GM19035 (cell line): Measurements from ENCODE around the gene AFF1.

Experiments used
- ATAC-seq: cut with Tn5 transposase; IDR thresholded peaks from one replicate; pipeline ENCODE4 v1.9.1; 2021; ENCODE audit not compliant: unreplicated experiment

AFF1 gene, protein sequence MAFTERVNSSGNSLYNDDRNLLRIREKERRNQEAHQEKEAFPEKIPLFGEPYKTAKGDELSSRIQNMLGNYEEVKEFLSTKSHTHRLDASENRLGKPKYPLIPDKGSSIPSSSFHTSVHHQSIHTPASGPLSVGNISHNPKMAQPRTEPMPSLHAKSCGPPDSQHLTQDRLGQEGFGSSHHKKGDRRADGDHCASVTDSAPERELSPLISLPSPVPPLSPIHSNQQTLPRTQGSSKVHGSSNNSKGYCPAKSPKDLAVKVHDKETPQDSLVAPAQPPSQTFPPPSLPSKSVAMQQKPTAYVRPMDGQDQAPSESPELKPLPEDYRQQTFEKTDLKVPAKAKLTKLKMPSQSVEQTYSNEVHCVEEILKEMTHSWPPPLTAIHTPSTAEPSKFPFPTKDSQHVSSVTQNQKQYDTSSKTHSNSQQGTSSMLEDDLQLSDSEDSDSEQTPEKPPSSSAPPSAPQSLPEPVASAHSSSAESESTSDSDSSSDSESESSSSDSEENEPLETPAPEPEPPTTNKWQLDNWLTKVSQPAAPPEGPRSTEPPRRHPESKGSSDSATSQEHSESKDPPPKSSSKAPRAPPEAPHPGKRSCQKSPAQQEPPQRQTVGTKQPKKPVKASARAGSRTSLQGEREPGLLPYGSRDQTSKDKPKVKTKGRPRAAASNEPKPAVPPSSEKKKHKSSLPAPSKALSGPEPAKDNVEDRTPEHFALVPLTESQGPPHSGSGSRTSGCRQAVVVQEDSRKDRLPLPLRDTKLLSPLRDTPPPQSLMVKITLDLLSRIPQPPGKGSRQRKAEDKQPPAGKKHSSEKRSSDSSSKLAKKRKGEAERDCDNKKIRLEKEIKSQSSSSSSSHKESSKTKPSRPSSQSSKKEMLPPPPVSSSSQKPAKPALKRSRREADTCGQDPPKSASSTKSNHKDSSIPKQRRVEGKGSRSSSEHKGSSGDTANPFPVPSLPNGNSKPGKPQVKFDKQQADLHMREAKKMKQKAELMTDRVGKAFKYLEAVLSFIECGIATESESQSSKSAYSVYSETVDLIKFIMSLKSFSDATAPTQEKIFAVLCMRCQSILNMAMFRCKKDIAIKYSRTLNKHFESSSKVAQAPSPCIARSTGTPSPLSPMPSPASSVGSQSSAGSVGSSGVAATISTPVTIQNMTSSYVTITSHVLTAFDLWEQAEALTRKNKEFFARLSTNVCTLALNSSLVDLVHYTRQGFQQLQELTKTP

GRCh38 chr4:86934771-86935565 lies at the start of gene AFF1:
Gene AFF1, plus strand, starts transcription at chr4:86935011. Its CDS starts 13,523 bp downstream, at chr4:86948534.
- ATAC-seq: peak; percentile 50

- ATAC-seq: no peak
Measured at GRCh38 chr4:86890790-86891189, 44.0 kb upstream of the AFF1 start.

- ATAC-seq: peak; percentile 75
Measured at GRCh38 chr4:86891762-86892635, 42.8 kb upstream of the AFF1 start, which contains the start of gene C4orf36. Gene C4orf36, minus strand, starts transcription at chr4:86892422. Its CDS starts 902 bp downstream, at chr4:86891520.

DNA sequence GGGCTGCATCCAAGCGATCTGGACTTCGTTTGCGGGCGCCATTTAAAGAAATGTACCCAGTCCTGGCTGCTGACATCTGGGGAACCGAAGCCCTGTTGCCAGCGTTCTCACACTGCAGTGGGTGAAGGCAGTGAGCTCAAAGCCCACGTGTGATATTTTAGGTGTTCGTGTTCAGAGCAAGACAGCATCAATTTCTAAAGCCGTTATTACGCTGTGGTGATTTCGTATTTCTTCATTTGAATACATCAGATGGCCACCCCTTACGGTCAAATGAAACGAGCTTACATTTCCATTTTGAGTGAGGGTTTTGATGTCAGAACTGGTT lies 42.2 kb upstream of the AFF1 start:
- peak; percentile 11 for ATAC-seq

DNA sequence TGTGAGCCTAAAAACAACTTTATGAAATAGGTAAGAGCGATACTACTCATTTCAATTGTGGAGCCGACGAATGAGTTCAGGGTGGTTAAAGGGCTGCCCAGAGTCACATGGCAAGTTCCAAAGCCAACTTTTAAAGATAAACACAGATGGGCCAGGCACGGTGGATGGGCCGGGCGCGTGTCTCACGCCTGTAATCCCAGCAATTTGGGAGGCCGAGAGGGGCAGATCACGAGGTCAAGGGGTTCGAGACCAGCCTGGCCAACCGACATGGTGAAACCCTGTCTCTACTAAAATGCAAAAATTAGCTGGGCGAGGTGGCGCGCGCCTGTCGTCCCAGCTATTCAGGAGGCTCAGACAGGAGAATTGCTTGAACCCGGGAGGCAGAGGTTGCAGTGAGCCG lies 41.7 kb upstream of the AFF1 start:
- ATAC-seq: no peak

DNA sequence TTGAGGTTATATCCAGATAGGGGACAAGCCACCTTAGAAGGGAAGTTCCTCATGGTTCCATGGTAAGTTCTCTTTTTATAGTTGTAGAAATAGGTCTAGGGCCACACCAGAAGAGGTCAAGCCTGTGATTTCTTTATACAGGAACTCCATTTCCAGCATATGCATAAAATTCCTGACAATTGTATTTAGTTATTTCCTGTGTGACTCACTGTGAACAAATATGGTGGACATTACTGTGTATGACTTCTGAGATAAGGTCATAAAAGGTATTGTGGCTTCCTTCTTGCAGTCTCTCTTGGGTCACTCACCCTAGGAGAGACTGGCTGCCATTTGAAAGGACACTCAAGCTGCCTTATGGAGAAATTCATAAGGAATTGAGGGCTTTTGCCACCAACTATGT lies 40.4 kb upstream of the AFF1 start:
- no peak for ATAC-seq

DNA sequence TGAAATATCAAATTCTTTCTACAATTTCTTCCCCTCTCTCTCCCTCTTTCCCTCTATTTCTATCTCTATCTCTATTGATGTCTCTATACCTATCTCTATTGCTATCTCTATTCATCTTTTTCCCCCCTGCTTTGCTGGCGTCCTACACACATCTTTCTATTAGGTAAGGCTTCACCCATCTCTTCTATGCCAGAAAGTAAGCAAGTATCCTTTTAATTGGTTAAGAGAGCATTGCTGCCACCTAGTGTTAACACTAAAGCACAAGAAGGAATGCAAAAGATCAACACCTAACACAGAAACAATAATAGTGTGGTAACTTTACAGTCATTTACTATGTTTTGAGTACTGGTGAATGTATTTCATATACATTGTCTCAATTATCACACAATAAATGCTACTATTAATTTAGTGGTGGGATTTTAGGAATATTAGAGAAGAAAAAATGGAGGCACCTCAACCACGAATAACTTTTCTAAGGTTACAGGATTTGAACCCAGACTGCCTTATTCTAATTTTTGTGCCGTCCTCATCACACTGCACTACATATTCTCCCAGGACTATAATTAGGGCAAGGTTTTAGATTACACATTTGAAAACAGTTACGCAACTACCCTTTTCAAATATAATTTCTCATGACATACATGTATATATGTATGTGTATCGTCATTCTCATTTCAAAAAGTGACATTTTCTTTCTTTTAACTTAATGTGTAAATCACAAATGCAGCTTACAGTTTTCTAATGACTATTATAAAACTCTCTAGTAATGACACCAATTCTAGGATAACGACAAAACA lies 38.9 kb upstream of the AFF1 start:
- no peak for ATAC-seq

DNA sequence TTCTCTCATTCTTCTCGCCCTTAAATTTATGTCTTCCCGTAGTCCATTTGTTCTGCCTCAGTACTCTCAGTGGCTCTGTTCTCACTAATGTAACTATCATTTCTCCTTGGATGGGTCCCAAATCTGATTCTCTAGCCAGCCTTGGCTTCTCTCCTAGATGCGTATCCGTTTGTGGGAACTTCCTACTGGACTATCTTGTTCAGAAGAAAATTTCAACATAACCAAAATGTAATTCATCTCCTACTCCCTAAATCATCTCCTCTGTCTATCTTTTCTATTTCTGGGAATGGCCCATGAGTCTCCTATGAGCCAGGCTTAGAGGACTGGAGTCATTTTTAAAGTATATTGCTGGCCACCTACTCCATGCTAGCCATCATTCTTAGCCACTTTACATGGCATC lies 38.2 kb upstream of the AFF1 start:
- ATAC-seq: no peak

DNA sequence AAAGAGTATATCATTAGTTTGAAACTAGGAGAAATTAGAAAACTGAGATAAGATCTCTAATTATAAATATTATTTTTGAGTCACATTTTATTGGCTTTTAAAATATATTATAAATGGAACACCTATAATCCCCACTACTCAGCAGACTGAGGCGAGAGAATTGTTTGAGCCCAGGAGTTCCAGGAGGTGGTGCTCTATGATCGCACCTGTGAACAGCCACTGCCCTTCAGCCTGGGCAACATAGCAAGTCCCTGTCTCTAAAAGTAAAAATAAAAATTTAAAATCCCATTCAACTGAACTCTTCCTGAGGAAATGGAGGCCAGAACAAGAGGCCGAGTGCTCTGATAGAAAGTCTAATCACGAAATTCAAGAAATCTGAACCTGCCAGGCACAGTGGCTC lies 36.2 kb upstream of the AFF1 start:
- no peak for ATAC-seq

- ATAC-seq: no peak
Measured at GRCh38 chr4:86901864-86902263, 32.9 kb upstream of the AFF1 start.

GRCh38 chr4:86908251-86908657 lies 26.6 kb upstream of the AFF1 start:
- ATAC-seq: no peak

DNA sequence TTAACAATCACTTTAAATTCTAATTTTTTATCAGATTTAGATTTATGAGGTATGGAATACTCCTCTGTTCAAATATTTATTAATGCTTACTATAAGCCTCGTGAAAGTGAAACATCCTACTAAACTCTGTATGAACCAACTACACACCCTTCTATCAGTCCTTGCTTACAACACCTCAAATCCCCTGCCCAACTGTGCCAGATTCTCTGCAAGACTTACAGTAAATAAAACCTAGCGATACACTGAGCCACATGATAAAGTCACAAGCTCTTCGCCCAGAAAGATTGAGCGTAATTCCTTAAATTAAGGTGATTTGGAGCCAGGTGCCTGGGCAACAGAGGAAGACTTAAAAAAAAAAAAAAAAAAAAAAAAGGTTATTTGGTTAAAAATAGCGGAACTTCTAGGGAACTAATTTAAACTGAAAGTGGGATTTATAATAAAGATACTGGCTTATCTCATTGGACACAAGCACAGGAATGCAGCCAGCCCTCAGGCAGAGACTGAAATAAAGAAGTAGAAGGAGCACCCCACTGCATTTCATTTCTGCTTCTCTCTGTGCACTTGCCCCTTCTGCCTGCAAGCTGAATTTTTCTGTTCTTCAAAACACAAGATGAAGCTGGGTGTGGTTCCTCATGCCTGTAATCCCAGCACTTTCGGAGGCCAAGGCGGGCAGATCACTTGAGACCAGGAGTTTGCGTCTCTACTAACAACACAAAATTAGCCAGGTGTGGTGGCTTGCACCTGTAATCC lies 25.1 kb upstream of the AFF1 start:
- ATAC-seq: no peak

GRCh38 chr4:86910369-86910768 lies 24.4 kb upstream of the AFF1 start:
- ATAC-seq: no peak

DNA sequence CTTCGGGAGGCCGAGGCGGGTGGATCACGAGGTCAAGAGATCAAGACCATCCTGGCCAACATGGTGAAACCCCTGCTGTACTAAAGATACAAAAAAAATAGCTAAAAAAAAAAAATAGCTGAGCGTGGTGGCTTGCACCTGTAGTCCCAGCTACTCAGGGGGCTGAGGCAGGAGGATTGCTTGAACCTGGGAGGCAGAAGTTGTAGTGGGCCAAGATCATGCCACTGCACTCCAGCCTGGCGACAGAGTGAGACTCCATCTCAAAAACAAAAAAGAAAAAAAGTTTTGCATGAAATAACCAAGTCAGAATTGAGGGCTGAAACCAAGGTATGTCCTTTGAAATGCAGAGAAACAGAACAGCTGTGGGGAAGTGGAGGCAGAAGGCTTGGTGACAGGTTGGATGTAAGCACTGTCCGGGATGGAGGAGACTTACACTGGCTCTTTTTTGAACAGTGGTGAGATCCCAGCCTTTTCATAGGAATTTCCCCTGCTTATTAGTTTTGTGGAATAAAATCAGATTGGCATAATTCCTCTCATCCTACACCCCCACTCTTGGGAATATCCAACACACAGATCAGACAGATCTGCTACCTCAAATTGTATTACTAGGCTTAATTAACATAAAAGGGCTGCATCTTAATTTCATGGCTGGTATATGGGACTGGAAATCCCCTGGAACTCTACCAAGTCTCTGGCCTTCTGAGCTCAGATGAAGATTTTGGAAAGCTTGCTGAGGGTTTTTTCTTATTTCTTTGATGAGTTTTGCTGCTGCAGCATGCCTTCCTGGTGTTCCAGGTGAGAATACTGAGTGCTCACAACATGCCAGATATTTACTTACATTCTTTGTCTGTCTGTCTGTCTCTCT lies 23.8 kb upstream of the AFF1 start:
- ATAC-seq: no peak

GRCh38 chr4:86916392-86916791 lies 18.4 kb upstream of the AFF1 start:
- ATAC-seq: no peak

DNA sequence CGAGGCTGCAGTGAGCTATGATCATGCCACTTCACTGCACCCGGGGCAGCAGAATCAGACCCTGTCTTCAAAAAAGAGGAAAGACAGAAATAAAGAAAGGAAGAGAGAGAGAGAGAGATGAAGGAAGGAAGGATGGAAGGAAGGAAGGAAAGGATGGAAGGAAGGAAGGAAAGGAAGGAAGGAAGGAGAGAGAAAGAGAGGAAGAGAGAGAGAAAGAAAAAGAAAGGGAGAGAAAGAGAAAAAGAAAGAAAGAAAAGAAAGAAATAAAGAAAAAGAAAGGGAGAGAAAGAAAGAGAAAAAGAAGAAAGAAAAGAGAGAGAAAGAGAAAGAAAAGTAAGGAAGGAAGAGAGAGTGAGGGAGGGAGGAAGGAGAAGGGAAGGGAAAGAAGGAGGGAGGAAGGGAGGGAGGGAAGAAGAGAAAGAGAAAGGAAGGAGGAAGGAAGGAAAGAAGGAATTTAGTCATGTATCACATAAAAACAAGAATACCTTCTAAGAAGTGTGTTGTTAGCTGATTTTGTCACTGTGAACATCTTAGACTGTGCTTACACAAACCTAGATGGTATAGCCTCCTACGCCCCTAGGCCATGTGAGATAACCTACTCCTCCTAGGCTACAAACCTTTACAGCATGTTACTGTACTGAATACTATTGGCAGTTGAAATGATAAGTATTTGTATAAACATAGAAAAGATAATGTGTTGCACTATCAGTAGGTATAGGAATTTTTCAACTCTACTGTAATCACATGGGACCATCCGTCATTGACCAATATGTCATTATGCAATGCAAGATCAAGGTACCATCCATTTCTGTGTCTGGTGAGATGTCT lies 17.4 kb upstream of the AFF1 start:
- ATAC-seq: no peak
